COLO668 (cell line): ENCODE measurements around the gene TBXA2R.
"Not testable (repeated sequence)": the region's sequence is repeated elsewhere in the genome, so short reads cannot be mapped to it uniquely, and the experiment has no call there.

Source experiments
- DNase-seq: peaks from one replicate; lab custom pipeline; 2025; ENCODE audit not compliant: unreplicated experiment; lab: John Stamatoyannopoulos, UW

TBXA2R gene

GRCh38 chr19:3641515-3642269, 35.0 kb upstream of the TBXA2R start:
- DNase-seq = no peak

GRCh38 chr19:3639479-3639878, 32.8 kb upstream of the TBXA2R start:
- no peak for DNase-seq

GRCh38 chr19:3638208-3639193, 31.8 kb upstream of the TBXA2R start:
- DNase-seq = no peak

- DNase-seq = no peak
These were observed 30.9 kb upstream of the TBXA2R start for GRCh38 chr19:3637621-3638020.

GRCh38 chr19:3636962-3637361, 30.3 kb upstream of the TBXA2R start:
- no peak for DNase-seq

- no peak for DNase-seq
These were observed 29.8 kb upstream of the TBXA2R start for GRCh38 chr19:3636506-3636905.

GRCh38 chr19:3634496-3635045, 27.9 kb upstream of the TBXA2R start:
- DNase-seq = no peak

GRCh38 chr19:3633559-3633988, 26.9 kb upstream of the TBXA2R start:
- no peak for DNase-seq

GRCh38 chr19:3632739-3633558, 26.3 kb upstream of the TBXA2R start:
- DNase-seq = no peak

- DNase-seq = no peak
These were observed 25.4 kb upstream of the TBXA2R start for GRCh38 chr19:3632098-3632497.

- DNase-seq = no peak
These were observed 24.6 kb upstream of the TBXA2R start for GRCh38 chr19:3631053-3631861.

- DNase-seq = not testable (repeated sequence)
These were observed 22.1 kb upstream of the TBXA2R start for GRCh38 chr19:3628766-3629165.

GRCh38 chr19:3627351-3627723, 20.7 kb upstream of the TBXA2R start:
- no peak for DNase-seq

GRCh38 chr19:3626473-3627350, 20.0 kb upstream of the TBXA2R start, which contains the start of gene CACTIN:
Gene CACTIN, minus strand, starts transcription at chr19:3626790. Its CDS starts 28 bp downstream, at chr19:3626762.
- DNase-seq = peak; percentile 99

GRCh38 chr19:3625996-3626472, 19.4 kb upstream of the TBXA2R start:
- no peak for DNase-seq

- DNase-seq = no peak
These were observed 17.0 kb upstream of the TBXA2R start for GRCh38 chr19:3623716-3624115.

- DNase-seq = no peak
These were observed 15.5 kb upstream of the TBXA2R start for GRCh38 chr19:3622224-3622623.

- no peak for DNase-seq
These were observed 15.0 kb upstream of the TBXA2R start for GRCh38 chr19:3621689-3622088.
